Gastrocnemius medialis (tissue), 4 donors: ENCODE measurements around the gene SMIM11.

Source experiments
- CTCF ChIP-seq, 5 experiments: fragments of 450-650 bp in 3 of 5; fragments of 200-600 bp in 2 of 5; sonication (generic) in 2 of 5; IDR thresholded peaks in 4 of 5; conservative IDR thresholded peaks in 1 of 5; 1 replicate in 4 of 5; 2 replicates in 1 of 5; pipeline ENCODE4 v1.5.1; 2016 to 2019; ENCODE audit warnings: antibody characterized with exemption in 5 of 5, mild to moderate bottlenecking in 3 of 5, moderate library complexity in 3 of 5
- POLR2A ChIP-seq, 2 donors: fragments of 450-650 bp; IDR thresholded peaks; one replicate each; pipeline ENCODE4 v1.6.1; 2017; ENCODE audit warnings: antibody characterized with exemption in 2 of 2, mild to moderate bottlenecking in 2 of 2, moderate library complexity in 2 of 2

GRCh38 chr21:34362670-34363069, 12.6 kb upstream of the SMIM11 start:
- TF ChIP-seq CTCF (IDR thresholded peaks at IDR 0.05 in 4 of 5, conservative IDR thresholded peaks at IDR 0.05 in 1 of 5) = no peak
- no peak for TF ChIP-seq POLR2A (IDR thresholded peaks at IDR 0.05)
